ENCODE results near the gene KCNMB4. TPM values are rescaled to one million over a fixed set of nuclear protein-coding genes. Genes with fewer than 3 reads are reported as not detected.
A peak's percentile ranks its signal among the peaks of the same experiment; 100 is the strongest.

KCNMB4 gene
- total and polyA plus RNA-seq, 4 experiments from 2014 or later, result 0.34 to 1.1 (median 0.58) TPM

DNA sequence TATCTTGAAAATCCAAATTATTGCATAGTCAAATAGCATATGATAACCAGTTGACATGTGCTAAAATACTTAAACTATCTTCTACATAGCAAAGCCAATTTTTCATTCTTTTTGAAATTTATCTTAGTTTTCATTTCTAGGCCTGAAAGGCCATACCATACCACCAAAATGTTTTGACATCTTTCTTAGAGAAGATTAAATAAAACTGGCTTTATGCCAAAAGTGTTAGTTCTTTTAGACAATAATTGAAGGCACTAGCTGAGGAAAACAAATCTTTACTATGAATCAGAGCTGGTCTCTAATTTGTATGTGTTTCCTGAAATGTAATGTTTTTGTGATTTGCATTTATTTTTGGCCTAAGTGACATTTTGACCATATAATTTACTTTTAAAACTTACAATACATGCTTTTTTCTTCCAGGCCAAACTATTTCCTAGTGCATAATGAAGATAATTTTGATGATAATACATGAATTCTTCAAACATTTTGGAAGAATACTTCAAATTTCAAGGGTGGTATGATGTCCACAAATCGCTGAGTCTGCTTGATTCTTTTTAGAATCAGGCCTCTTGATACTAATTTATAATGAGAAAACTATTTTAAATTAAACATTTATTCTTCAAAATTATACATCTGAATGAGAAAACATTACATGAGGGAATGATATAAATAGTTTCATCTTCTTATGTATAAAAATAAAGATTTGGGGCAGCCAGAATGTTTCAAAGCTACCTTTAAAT, 6.5 kb upstream of the KCNMB4 start:
- ChIA-PET POLR2A (ENCODE audit: partially characterized antibody) (no interaction called here), CTCF (ENCODE audit: partially characterized antibody) (no interaction called here)
- H3K4me1 Mint-ChIP-seq, result peaks cover 0 to 2% (median 1%) of the 10 kb centered on the region in 4 donors
- H3K27me3 Mint-ChIP-seq, result no peaks in the 10 kb centered on the region
- Histone ChIP-seq H3K27ac (ENCODE audit: low read depth, low read length) (no peak overlapping the region), H3K9me3 (ENCODE audit: control insufficient read depth in 1 of 2, low read length in 2 of 2) (no peaks in the 10 kb centered on the region), H3K4me3 (ENCODE audit: low read length in 2 of 2) (no peak overlapping the region), H3K4me1 (ENCODE audit: insufficient read depth, low read length) (no peaks in the 10 kb centered on the region), H3K36me3 (ENCODE audit: insufficient read depth, low read length) (no peaks in the 10 kb centered on the region), H3K27me3 (ENCODE audit: insufficient read depth, low read length) (peaks cover under 1% of the 10 kb centered on the region)
- no peak overlapping the region for H3K4me3 Mint-ChIP-seq
- no peak overlapping the region for H3K27ac Mint-ChIP-seq
- H3K9me3 Mint-ChIP-seq, result no peaks in the 10 kb centered on the region
- intact Hi-C loops (cut with micrococcal nuclease), result no loop called here
- H3K36me3 Mint-ChIP-seq, result peaks cover 4 to 9% of the 10 kb centered on the region in 2 donors
- no peak for DNase-seq

DNA sequence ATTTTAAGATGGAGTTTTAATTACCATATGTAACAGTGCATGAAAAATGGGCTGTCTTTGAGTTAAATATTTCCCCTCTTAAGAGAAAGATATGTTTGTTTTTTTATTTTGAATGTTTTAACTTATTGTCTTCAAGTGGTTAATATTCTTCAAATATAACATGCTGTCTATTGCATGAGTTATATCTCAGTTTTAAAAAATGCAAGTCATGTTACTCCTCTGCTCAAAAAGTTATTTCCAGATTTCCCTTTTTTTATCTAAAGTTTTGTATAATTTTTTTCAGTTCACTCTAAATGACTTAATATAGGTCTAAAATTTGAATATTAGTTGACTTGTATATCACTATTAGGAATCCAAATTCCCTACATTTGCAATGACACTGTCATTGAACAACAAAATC, 5.9 kb upstream of the KCNMB4 start:
- intact Hi-C loops (cut with micrococcal nuclease), result no loop called here
- Histone ChIP-seq H3K27me3 (ENCODE audit: insufficient read depth, low read length) (peaks cover 5% of the 10 kb centered on the region), H3K4me3 (ENCODE audit: low read length in 2 of 2) (no peak overlapping the region), H3K9me3 (ENCODE audit: control insufficient read depth in 1 of 2, low read length in 2 of 2) (no peaks in the 10 kb centered on the region), H3K27ac (ENCODE audit: low read depth, low read length) (no peak overlapping the region), H3K4me1 (ENCODE audit: insufficient read depth, low read length) (peaks cover 3% of the 10 kb centered on the region), H3K36me3 (ENCODE audit: insufficient read depth, low read length) (no peaks in the 10 kb centered on the region)
- no peaks in the 10 kb centered on the region for H3K27me3 Mint-ChIP-seq
- H3K36me3 Mint-ChIP-seq, result peaks cover 0 to 5% of the 10 kb centered on the region in 2 donors
- DNase-seq, result no peak
- H3K4me1 Mint-ChIP-seq, result peaks cover 2 to 6% (median 5%) of the 10 kb centered on the region in 4 donors
- no peak overlapping the region for H3K4me3 Mint-ChIP-seq
- no peak overlapping the region for H3K27ac Mint-ChIP-seq
- ChIA-PET POLR2A (ENCODE audit: partially characterized antibody) (no interaction called here), CTCF (ENCODE audit: partially characterized antibody) (no interaction called here)
- no peaks in the 10 kb centered on the region for H3K9me3 Mint-ChIP-seq

DNA sequence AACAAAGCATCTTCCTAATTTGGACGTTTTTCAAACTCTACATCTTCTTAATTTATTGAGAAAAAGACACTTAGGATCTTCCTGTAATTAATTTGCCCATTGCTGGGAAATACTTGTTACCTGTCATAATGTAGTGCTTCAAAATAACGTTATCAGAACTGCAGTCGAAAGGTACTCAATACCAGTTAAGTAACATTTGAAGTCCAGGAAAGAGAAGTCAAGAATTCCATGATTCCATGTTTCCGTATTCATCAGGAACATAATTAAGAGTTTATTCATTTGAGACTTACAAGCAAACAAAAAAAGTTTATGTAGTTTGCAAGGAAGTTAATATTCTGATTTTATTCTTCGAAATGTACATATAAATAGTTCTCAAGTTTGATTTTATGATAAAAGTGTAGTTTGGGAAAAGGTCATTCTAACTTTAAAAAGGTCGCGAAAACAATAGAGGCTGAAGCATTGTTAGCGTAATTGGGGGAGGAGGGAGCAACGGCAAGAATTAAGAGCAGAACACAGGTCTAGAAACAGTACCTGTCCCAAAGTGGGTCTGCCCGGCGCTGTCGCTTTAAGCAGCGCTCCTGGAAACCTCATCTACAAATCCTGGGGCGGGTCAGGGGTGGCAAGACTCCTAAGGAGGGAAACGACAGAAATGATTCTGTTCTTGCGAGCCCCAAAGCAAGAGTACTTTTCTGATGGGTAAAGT, 1.2 kb upstream of the KCNMB4 start:
- Histone ChIP-seq H3K27me3 (ENCODE audit: insufficient read depth, low read length) (peaks cover 8% of the 10 kb centered on the region), H3K4me1 (ENCODE audit: insufficient read depth, low read length) (peaks cover 14% of the 10 kb centered on the region), H3K4me3 (ENCODE audit: low read length in 2 of 2) (peak overlapping the region in 1 of 2 donors; percentile 45), H3K9me3 (ENCODE audit: control insufficient read depth in 1 of 2, low read length in 2 of 2) (no peaks in the 10 kb centered on the region), H3K27ac (ENCODE audit: low read depth, low read length) (no peak overlapping the region), H3K36me3 (ENCODE audit: insufficient read depth, low read length) (no peaks in the 10 kb centered on the region)
- peaks cover 0 to 5% of the 10 kb centered on the region in 2 donors for H3K36me3 Mint-ChIP-seq
- ChIA-PET POLR2A (ENCODE audit: partially characterized antibody) (interaction anchor here (2.3 kb wide), 1 partner anchor 122 kb away, joined by 11 read pairs; the partner anchor contains the start of gene CNOT2), CTCF (ENCODE audit: partially characterized antibody) (no interaction called here)
- peaks cover 2 to 4% of the 10 kb centered on the region in 2 donors for H3K27me3 Mint-ChIP-seq
- DNase-seq, result no peak
- H3K27ac Mint-ChIP-seq, result peak overlapping the region in 4 of 7 donors; percentile 6 to 73 (median 68)
- H3K9me3 Mint-ChIP-seq, result no peaks in the 10 kb centered on the region
- intact Hi-C loops (cut with micrococcal nuclease), result loop anchor here (5.0 kb wide), 2 partner anchors 1392 to 1472 kb away; partner anchors contain the start of gene TBC1D15
- peak overlapping the region; percentile 67 to 88 (median 81) for H3K4me3 Mint-ChIP-seq
- H3K4me1 Mint-ChIP-seq, result peaks cover 8 to 22% (median 18%) of the 10 kb centered on the region in 4 donors

DNA sequence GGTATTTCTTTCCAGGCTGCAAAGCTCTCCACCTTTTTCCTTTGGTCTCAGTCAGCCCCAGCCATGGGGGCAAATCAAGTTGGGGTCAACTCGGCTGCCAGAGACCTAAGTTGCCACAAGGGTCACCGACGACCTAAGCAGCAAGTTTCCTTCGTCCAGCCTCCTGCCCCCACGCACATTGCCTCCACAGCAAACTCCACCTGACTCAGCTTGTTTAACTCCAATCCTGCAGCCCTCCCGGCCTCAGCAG, 767 bp upstream of the KCNMB4 start:
- Mint-ChIP-seq H3K4me1 (peaks cover 8 to 22% (median 18%) of the 10 kb centered on the region in 4 donors), H3K27ac (peak overlapping the region in 1 of 7 donors; percentile 73), H3K36me3 (peaks cover 0 to 5% of the 10 kb centered on the region in 2 donors), H3K9me3 (no peaks in the 10 kb centered on the region), H3K27me3 (peaks cover 2 to 4% of the 10 kb centered on the region in 2 donors), H3K4me3 (peak overlapping the region; percentile 67 to 88 (median 81))
- Histone ChIP-seq H3K27me3 (ENCODE audit: insufficient read depth, low read length) (peaks cover 8% of the 10 kb centered on the region), H3K4me3 (ENCODE audit: low read length in 2 of 2) (peak overlapping the region in 1 of 2 donors; percentile 45), H3K36me3 (ENCODE audit: insufficient read depth, low read length) (no peaks in the 10 kb centered on the region), H3K27ac (ENCODE audit: low read depth, low read length) (no peak overlapping the region), H3K9me3 (ENCODE audit: control insufficient read depth in 1 of 2, low read length in 2 of 2) (no peaks in the 10 kb centered on the region), H3K4me1 (ENCODE audit: insufficient read depth, low read length) (peaks cover 14% of the 10 kb centered on the region)
- POLR2A ChIA-PET (ENCODE audit: partially characterized antibody), result no interaction called here
- intact Hi-C loops (cut with micrococcal nuclease), result loop anchor here (5.0 kb wide), 2 partner anchors 1392 to 1472 kb away; partner anchors contain the start of gene TBC1D15
- CTCF ChIA-PET (ENCODE audit: partially characterized antibody), result interaction anchor here (0.9 kb wide), 1 partner anchor 121 kb away, joined by 3 read pairs; no protein-coding TSS in a partner anchor
- DNase-seq, result no peak

DNA sequence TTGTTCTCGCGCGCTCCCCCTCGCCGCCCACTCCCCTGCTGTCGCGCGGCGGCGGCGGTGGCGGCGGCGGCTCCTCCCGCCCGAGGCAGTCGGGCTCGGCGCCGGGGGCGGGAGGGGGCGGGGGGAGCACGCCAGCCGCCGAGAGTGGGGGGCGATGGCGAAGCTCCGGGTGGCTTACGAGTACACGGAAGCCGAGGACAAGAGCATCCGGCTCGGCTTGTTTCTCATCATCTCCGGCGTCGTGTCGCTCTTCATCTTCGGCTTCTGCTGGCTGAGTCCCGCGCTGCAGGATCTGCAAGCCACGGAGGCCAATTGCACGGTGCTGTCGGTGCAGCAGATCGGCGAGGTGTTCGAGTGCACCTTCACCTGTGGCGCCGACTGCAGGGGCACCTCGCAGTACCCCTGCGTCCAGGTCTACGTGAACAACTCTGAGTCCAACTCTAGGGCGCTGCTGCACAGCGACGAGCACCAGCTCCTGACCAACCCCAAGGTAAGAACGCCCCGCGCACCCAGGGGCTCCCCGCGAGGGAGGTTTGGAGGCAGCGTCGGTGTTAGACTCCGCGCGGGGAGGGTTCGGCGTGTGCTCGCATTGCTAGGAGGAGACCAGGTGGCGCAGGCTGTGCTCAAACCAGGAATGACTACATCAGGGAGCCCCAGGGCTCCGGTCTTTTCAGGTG, 629 bp downstream of the KCNMB4 start:
- Mint-ChIP-seq H3K27ac (peak overlapping the region in 6 of 7 donors; percentile 65 to 89 (median 85)), H3K4me1 (peaks cover 8 to 22% (median 18%) of the 10 kb centered on the region in 4 donors), H3K4me3 (peak overlapping the region; percentile 92 to 99 (median 94))

DNA sequence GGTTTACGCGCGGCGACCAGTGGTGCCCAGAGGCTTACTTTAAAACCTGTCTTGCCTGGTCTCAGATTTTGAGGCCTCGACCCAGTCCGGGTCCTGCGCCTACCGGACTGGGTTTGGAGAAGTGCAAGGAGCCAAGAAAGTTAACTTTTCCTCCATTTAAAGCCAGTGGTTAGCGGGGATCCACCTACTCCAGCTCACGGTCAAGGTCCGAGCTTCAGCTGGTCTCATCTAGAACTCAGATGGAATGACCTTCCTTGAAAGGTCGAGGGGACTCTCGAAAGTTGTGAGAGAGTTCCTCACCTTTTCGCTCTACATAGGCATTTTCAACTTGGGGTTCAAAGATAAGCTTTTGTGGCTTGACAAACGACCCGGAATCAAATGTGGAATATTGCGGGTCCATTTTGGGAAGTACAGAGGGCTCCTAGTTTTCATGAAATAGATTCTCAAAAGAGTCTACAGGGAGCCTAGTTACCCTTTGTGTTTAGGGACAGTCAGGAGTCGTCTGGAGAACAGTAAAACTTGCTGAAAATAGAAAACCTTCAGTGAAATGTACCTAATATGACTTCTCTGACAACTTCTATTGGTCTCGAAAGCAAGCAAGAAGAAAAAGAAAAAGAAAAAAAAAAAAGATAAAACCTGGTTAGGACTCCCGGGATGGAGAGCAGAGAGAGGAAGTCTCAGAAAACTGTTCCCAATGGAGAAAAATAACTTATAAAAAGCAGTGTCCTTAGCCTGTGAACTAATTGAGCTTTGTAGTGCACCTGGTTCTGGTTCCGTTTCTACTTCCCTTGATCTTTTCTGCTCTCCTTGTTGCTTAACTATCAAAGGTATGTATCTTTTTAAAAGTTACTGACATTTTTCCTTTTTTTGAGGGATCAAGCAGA, 1.4 kb downstream of the KCNMB4 start:
- H3K27ac Mint-ChIP-seq, result peak overlapping the region in 5 of 7 donors; percentile 65 to 89 (median 86)
- peaks cover 14% of the 10 kb centered on the region for H3K4me1 ChIP-seq (ENCODE audit: insufficient read depth, low read length)
- CTCF ChIA-PET (ENCODE audit: partially characterized antibody), result no interaction called here
- H3K9me3 Mint-ChIP-seq, result no peaks in the 10 kb centered on the region
- DNase-seq, result no peak
- POLR2A ChIA-PET (ENCODE audit: partially characterized antibody), result interaction anchor here (1.7 to 2.7 kb wide), 2 partner anchors 11 to 124 kb away, joined by 5 to 24 read pairs; partner anchors contain the start of gene CNOT2
- peaks cover 2 to 4% of the 10 kb centered on the region in 2 donors for H3K27me3 Mint-ChIP-seq
- no peaks in the 10 kb centered on the region for H3K9me3 ChIP-seq (ENCODE audit: control insufficient read depth in 1 of 2, low read length in 2 of 2)
- H3K36me3 Mint-ChIP-seq, result peaks cover 3 to 5% of the 10 kb centered on the region in 2 donors
- peaks cover 8 to 22% (median 18%) of the 10 kb centered on the region in 4 donors for H3K4me1 Mint-ChIP-seq
- H3K4me3 Mint-ChIP-seq, result peak overlapping the region; percentile 92 to 99 (median 94)
- H3K4me3 ChIP-seq (ENCODE audit: low read length in 2 of 2), result peak overlapping the region; percentile 11 to 78
- no peaks in the 10 kb centered on the region for H3K36me3 ChIP-seq (ENCODE audit: insufficient read depth, low read length)
- peak overlapping the region; percentile 3 for H3K27ac ChIP-seq (ENCODE audit: low read depth, low read length)
- peaks cover 8% of the 10 kb centered on the region for H3K27me3 ChIP-seq (ENCODE audit: insufficient read depth, low read length)
- intact Hi-C loops (cut with micrococcal nuclease), result loop anchor here (2.0 to 5.0 kb wide), 3 partner anchors 629 to 1470 kb away; partner anchors contain the start of genes RAB3IP and TBC1D15

More for the DNA sequence above, 629 bp downstream of the KCNMB4 start:
- peak; percentile 60 to 77 (median 71) for DNase-seq
- Histone ChIP-seq H3K4me3 (ENCODE audit: low read length in 2 of 2) (peak overlapping the region; percentile 11 to 78), H3K4me1 (ENCODE audit: insufficient read depth, low read length) (peaks cover 14% of the 10 kb centered on the region), H3K36me3 (ENCODE audit: insufficient read depth, low read length) (no peaks in the 10 kb centered on the region), H3K27ac (ENCODE audit: low read depth, low read length) (peak overlapping the region; percentile 3), H3K27me3 (ENCODE audit: insufficient read depth, low read length) (peaks cover 8% of the 10 kb centered on the region), H3K9me3 (ENCODE audit: control insufficient read depth in 1 of 2, low read length in 2 of 2) (no peaks in the 10 kb centered on the region)
- Mint-ChIP-seq H3K36me3 (peaks cover 0 to 5% of the 10 kb centered on the region in 2 donors), H3K27me3 (peaks cover 2 to 4% of the 10 kb centered on the region in 2 donors), H3K9me3 (no peaks in the 10 kb centered on the region)
- POLR2A ChIA-PET (ENCODE audit: partially characterized antibody), result interaction anchor here (0.8 to 2.7 kb wide), 5 partner anchors 10 to 123 kb away, joined by 3 to 24 read pairs (median 4); partner anchors contain the start of gene CNOT2
- CTCF ChIA-PET (ENCODE audit: partially characterized antibody), result no interaction called here
- intact Hi-C loops (cut with micrococcal nuclease), result loop anchor here (1.0 to 5.0 kb wide), 5 partner anchors 8 to 1471 kb away; partner anchors contain the start of genes CNOT2, RAB3IP and TBC1D15
